ENCODE data around the gene XYLT1.
"Not testable (repeated sequence)": the region's sequence is repeated elsewhere in the genome, so short reads cannot be mapped to it uniquely, and the experiment has no call there.

XYLT1 gene

DNA sequence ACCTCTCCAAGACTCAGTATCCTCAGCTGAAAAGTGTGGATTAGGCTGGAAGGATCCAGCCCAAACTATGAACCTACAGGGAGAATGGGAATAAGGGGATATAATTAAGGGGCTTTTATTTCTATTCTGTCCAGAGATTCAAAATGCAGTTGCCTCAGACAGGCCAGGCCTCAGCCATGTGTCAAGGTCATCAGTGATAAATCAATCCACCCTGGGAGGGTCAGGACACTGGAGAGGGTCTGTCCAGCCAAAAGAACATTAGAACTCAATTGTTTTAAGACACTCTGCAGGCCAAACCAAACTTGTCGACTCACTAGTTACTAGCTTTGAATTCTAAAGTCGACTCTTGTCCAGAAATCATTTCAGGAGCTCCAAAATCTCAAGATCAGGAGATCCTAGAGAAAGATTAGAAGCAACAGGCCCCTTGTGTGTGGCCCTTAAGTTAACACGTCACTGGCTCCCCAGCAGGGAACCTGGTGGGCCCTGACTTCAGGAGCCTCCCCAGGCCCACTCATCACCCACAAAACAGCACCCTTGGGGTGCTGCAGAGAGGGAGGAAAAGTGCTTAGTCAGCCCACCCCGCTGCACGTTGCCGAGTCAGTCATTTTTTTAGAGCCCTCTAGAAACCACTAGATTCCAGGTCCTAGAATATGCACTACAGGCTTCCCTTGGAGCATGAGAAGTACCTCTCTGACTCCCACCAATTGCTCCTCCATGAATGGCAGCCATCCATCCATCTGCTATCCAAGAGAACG is 156.8 kb downstream of the XYLT1 start:
- Histone ChIP-seq H3K9ac (ENCODE audit: low read depth, low read length) (no peak overlapping the region), H3K9me3 (ENCODE audit: control insufficient read depth, insufficient read depth, low read length) (no peaks in the 10 kb centered on the region), H3K27me3 (ENCODE audit: control insufficient read depth, insufficient read depth, low read length) (no peaks in the 10 kb centered on the region), H3K4me1 (ENCODE audit: control insufficient read depth, insufficient read depth, low read length) (peaks cover 15% of the 10 kb centered on the region), H3K36me3 (ENCODE audit: control insufficient read depth, insufficient read depth, low read length) (no peaks in the 10 kb centered on the region), H3K4me3 (ENCODE audit: low read depth, low read length) (no peak overlapping the region)

DNA sequence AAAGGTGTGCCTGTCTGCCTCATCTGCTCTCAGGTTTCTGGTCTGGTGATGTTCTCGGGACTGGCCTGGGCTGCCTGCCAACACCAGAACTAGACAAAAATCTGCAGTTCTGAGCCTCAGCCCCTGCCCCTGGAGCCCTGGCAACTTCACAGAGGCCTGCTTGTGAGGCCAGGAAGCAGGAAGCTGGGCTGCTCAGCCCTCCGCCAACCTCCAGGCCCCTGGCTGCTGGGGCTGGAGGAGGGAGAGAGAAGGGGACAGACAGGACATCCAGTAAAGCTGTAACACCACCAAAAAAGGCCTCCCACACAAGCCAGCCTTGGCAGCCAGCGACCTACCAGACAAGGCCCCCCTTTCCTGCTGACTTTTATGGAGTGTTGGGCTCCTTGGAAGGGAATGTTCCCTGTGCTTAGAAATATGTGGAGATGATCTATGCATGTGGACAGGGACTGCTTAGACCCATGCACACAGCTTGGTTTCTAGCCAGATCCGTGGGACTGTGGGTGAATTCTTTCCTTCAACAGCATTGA is 157.6 kb downstream of the XYLT1 start:
- no peaks in the 10 kb centered on the region for H3K9me3 ChIP-seq (ENCODE audit: control insufficient read depth, insufficient read depth, low read length)
- peaks cover 10% of the 10 kb centered on the region for H3K4me1 ChIP-seq (ENCODE audit: control insufficient read depth, insufficient read depth, low read length)
- H3K9ac ChIP-seq (ENCODE audit: low read depth, low read length): no peak overlapping the region
- H3K4me3 ChIP-seq (ENCODE audit: low read depth, low read length): no peak overlapping the region
- H3K27me3 ChIP-seq (ENCODE audit: control insufficient read depth, insufficient read depth, low read length): no peaks in the 10 kb centered on the region
- no peaks in the 10 kb centered on the region for H3K36me3 ChIP-seq (ENCODE audit: control insufficient read depth, insufficient read depth, low read length)

DNA sequence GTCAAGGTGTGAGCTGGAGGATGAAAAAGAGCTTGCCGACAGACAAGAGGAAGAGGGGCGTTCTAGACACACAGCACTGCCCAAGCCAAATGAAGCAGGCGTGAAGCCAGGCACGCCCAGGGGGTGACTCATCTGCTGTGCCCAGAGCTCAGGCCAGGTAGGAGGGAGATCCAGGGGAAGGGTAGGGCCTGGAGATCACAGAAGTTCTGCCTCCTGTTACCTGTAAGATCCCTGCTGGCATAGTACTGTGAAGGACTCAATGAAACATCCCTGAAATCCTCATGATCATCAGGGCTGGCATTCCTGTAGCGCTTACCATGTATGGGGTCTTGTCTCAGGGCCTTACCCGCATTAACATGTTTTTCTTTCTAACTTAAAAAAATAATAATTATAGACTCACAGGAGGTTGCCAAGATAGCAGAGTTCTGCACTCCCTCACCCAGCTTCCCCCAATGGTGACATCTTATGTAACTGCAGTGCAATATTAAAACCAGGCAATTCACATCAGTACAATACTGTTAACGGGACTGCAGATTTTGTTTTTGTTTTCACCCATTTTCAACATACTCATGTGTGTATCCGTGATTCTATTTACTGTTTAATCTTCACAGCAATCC is 158.6 kb downstream of the XYLT1 start:
- Histone ChIP-seq H3K36me3 (ENCODE audit: control insufficient read depth, insufficient read depth, low read length) (no peaks in the 10 kb centered on the region), H3K9ac (ENCODE audit: low read depth, low read length) (no peak overlapping the region), H3K4me1 (ENCODE audit: control insufficient read depth, insufficient read depth, low read length) (peaks cover 8% of the 10 kb centered on the region), H3K4me3 (ENCODE audit: low read depth, low read length) (no peak overlapping the region), H3K9me3 (ENCODE audit: control insufficient read depth, insufficient read depth, low read length) (no peaks in the 10 kb centered on the region), H3K27me3 (ENCODE audit: control insufficient read depth, insufficient read depth, low read length) (no peaks in the 10 kb centered on the region)

DNA sequence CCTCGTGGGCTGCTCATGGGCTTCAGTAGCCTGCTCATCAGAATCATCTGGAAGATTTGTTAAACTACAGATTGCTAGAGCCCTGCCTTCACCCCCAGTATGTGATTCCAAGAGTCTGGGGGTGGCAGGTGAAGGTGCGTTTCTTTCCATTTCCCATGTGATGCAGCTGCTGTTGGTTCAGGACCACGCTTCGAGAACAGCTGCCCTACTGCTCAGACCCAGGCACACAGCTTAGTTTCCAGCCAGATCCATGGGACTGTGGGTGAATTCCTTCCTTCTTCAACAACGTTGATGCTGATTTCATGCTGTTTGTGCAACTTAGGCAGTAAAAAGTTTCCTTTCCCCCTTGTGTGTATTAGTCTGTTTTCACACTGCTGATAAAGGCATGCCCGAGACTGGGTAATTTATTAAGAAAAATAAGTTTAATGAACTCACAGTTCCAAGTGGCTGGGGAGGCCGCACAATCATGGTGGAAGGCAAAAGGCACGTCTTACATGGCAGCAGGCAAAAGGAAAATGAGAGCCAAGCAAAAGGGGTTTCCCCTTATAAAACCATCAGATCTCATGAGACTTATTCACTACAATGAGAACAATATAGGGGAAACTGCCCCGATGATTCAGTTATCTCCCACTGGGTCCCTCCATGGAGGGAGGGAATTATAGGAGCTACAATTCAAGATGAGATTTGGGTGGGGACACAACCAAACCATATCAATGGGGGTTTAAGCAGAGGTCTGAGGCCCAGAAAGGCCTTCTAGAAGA is 159.2 kb downstream of the XYLT1 start:
- Histone ChIP-seq H3K9ac (ENCODE audit: low read depth, low read length) (no peak overlapping the region), H3K27me3 (ENCODE audit: control insufficient read depth, insufficient read depth, low read length) (no peaks in the 10 kb centered on the region), H3K4me1 (ENCODE audit: control insufficient read depth, insufficient read depth, low read length) (peaks cover 8% of the 10 kb centered on the region), H3K9me3 (ENCODE audit: control insufficient read depth, insufficient read depth, low read length) (no peaks in the 10 kb centered on the region), H3K36me3 (ENCODE audit: control insufficient read depth, insufficient read depth, low read length) (no peaks in the 10 kb centered on the region), H3K4me3 (ENCODE audit: low read depth, low read length) (no peak overlapping the region)

GRCh38 chr16:17309510-17309909 is 161.2 kb downstream of the XYLT1 start:
- Histone ChIP-seq H3K9me3 (ENCODE audit: control insufficient read depth, insufficient read depth, low read length) (no peaks in the 10 kb centered on the region), H3K36me3 (ENCODE audit: control insufficient read depth, insufficient read depth, low read length) (no peaks in the 10 kb centered on the region), H3K4me1 (ENCODE audit: control insufficient read depth, insufficient read depth, low read length) (peaks cover 8% of the 10 kb centered on the region), H3K27me3 (ENCODE audit: control insufficient read depth, insufficient read depth, low read length) (no peaks in the 10 kb centered on the region), H3K9ac (ENCODE audit: low read depth, low read length) (no peak overlapping the region), H3K4me3 (ENCODE audit: low read depth, low read length) (no peak overlapping the region)

- H3K27me3 ChIP-seq (ENCODE audit: control insufficient read depth, insufficient read depth, low read length): no peaks in the 10 kb centered on the region
- H3K4me3 ChIP-seq (ENCODE audit: low read depth, low read length): no peak overlapping the region
- no peaks in the 10 kb centered on the region for H3K9me3 ChIP-seq (ENCODE audit: control insufficient read depth, insufficient read depth, low read length)
- no peaks in the 10 kb centered on the region for H3K36me3 ChIP-seq (ENCODE audit: control insufficient read depth, insufficient read depth, low read length)
- H3K4me1 ChIP-seq (ENCODE audit: control insufficient read depth, insufficient read depth, low read length): peaks cover 8% of the 10 kb centered on the region
- no peak overlapping the region for H3K9ac ChIP-seq (ENCODE audit: low read depth, low read length)
Measured at GRCh38 chr16:17308186-17308585, 162.6 kb downstream of the XYLT1 start.

GRCh38 chr16:17307504-17307903 is 163.3 kb downstream of the XYLT1 start:
- H3K9ac ChIP-seq (ENCODE audit: low read depth, low read length): no peak overlapping the region
- H3K36me3 ChIP-seq (ENCODE audit: control insufficient read depth, insufficient read depth, low read length): no peaks in the 10 kb centered on the region
- no peak overlapping the region for H3K4me3 ChIP-seq (ENCODE audit: low read depth, low read length)
- no peaks in the 10 kb centered on the region for H3K9me3 ChIP-seq (ENCODE audit: control insufficient read depth, insufficient read depth, low read length)
- H3K27me3 ChIP-seq (ENCODE audit: control insufficient read depth, insufficient read depth, low read length): no peaks in the 10 kb centered on the region
- H3K4me1 ChIP-seq (ENCODE audit: control insufficient read depth, insufficient read depth, low read length): peaks cover 8% of the 10 kb centered on the region

- Histone ChIP-seq H3K36me3 (ENCODE audit: control insufficient read depth, insufficient read depth, low read length) (no peaks in the 10 kb centered on the region), H3K4me1 (ENCODE audit: control insufficient read depth, insufficient read depth, low read length) (peaks cover 8% of the 10 kb centered on the region), H3K4me3 (ENCODE audit: low read depth, low read length) (no peak overlapping the region), H3K9ac (ENCODE audit: low read depth, low read length) (no peak overlapping the region), H3K27me3 (ENCODE audit: control insufficient read depth, insufficient read depth, low read length) (no peaks in the 10 kb centered on the region), H3K9me3 (ENCODE audit: control insufficient read depth, insufficient read depth, low read length) (no peaks in the 10 kb centered on the region)
Measured at GRCh38 chr16:17306745-17307144, 164.0 kb downstream of the XYLT1 start.

DNA sequence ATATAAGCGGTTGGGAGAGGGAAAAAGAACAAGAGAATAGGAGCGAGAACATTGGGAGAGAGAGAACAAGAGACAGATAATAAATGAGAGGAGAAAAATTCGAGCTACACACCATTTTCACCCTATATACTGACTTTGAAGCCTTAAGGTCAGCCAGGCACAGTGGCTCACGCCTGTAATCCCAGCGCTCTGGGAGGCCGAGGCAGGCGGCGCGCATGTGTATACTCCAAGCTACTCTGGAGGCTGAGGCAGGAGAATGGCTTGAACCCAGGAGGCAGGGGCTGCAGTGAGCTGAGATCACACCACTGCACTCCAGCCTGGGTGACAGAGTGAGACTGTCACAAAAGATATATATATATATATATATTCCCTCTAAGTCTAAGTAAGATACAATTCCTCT is 164.5 kb downstream of the XYLT1 start:
- not testable (repeated sequence) for H3K9ac ChIP-seq (ENCODE audit: low read depth, low read length); H3K4me3 ChIP-seq (ENCODE audit: low read depth, low read length); H3K36me3 ChIP-seq (ENCODE audit: control insufficient read depth, insufficient read depth, low read length); H3K9me3 ChIP-seq (ENCODE audit: control insufficient read depth, insufficient read depth, low read length); H3K27me3 ChIP-seq (ENCODE audit: control insufficient read depth, insufficient read depth, low read length); H3K4me1 ChIP-seq (ENCODE audit: control insufficient read depth, insufficient read depth, low read length)

DNA sequence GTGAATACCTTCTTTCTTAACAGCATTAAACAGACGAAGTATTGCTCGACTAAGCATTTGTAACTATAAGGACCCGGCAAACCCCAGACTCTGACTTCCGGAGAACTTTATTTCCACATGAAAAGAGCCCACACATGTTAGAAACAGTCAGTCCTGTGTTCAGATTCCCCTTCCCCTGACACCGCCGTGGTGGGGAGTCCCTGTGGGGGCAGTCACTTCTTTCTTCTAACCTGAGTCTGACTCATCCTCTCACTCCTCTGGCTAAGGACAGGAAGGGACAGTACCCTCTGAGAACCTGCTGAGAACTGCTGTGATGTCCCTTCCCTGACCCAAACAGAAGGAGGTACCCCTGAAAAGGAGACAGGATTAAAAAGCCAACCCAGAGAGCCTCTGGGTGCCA is 165.1 kb downstream of the XYLT1 start:
- no peaks in the 10 kb centered on the region for H3K27me3 ChIP-seq (ENCODE audit: control insufficient read depth, insufficient read depth, low read length)
- H3K9ac ChIP-seq (ENCODE audit: low read depth, low read length): no peak overlapping the region
- H3K4me1 ChIP-seq (ENCODE audit: control insufficient read depth, insufficient read depth, low read length): peaks cover 8% of the 10 kb centered on the region
- H3K9me3 ChIP-seq (ENCODE audit: control insufficient read depth, insufficient read depth, low read length): no peaks in the 10 kb centered on the region
- no peaks in the 10 kb centered on the region for H3K36me3 ChIP-seq (ENCODE audit: control insufficient read depth, insufficient read depth, low read length)
- no peak overlapping the region for H3K4me3 ChIP-seq (ENCODE audit: low read depth, low read length)

DNA sequence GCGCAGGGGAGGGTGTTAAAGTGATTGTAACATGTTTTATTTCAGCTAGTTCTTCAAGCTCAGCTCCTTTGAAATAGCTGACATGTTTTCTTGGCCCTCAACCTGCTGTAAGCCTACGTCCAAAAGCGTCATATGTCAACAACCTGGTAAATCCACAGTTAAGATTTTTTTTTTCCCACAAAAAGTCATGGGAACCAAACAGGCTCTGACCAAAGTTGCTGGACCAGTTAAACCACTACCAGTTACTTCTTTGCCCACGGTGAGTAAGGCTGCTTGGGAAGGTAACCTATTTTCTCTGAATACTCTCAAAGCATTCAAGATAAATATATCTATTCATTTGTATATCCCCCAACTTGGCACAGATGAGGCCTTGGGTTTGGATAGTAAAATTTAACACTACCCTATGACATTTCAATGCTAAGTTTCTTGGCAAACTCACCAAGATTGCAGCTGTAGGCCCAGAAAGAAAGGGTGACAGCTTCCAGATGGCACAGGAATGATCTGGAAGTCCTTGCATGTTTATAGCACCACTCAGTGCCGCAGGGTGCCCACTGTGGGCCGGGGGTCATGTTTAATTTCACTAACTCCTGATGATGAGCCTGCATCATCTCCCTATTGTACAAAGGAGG is 166.2 kb downstream of the XYLT1 start:
- H3K27me3 ChIP-seq (ENCODE audit: control insufficient read depth, insufficient read depth, low read length): no peaks in the 10 kb centered on the region
- no peak overlapping the region for H3K9ac ChIP-seq (ENCODE audit: low read depth, low read length)
- H3K4me3 ChIP-seq (ENCODE audit: low read depth, low read length): no peak overlapping the region
- peaks cover 9% of the 10 kb centered on the region for H3K4me1 ChIP-seq (ENCODE audit: control insufficient read depth, insufficient read depth, low read length)
- H3K36me3 ChIP-seq (ENCODE audit: control insufficient read depth, insufficient read depth, low read length): no peaks in the 10 kb centered on the region
- no peaks in the 10 kb centered on the region for H3K9me3 ChIP-seq (ENCODE audit: control insufficient read depth, insufficient read depth, low read length)

Data from iPS-15b (cell line).